Hypothalamus (tissue), 51 donors: ENCODE data around the gene P2RY6.
"Not testable (repeated sequence)": the region's sequence is repeated elsewhere in the genome, so short reads cannot be mapped to it uniquely, and the experiment has no call there.

Source experiments
- DNase-seq, 51 donors: peaks; one replicate each; lab custom pipeline; 2025; lab: John Stamatoyannopoulos, UW

The P2RY6 gene

DNA sequence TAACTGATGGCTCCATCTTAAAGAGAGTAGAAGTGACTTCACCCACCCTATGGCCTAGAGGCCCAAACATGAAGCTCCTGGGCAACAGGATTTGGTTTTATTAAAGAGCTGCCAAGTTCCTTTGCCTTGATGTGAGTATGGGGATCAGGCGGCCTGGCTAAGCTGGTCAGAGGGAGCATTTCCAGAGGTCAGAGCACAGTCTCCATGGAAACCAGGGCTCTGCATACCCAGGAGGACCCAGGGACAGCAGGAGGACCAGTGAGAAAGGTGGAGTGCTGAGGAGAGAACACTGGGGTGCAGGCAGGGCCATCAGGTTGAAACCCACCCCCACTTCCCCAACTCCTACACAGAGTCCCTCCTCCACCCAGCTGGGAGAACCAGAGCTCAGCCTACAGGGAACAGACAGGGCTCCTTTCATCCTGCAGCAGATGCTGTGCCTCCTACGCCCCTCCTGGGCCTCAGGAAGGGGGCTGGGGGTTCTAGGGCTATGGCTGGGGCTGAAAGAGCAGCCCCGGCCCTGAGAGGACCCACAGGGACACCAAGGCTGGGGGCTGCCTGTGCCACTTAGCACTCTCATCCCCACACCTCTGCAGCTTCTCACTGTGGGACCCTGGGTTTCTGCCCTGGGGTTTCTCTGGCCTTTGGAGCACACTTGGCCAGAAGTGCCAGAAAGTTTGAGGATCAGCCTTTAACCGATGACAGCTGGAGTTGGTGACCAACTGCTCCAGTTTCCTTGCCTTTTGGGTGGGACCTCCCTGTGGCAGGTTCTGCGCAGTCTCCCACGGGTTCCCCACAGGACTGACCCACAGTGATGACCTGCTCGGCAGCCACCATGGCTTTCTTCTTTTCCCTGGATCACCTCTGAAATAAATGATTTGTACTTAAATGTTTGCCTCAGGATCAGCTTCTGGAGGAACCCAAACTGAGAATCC lies 13.8 kb upstream of the P2RY6 start:
- no peak for DNase-seq

- DNase-seq = no peak
Observed at GRCh38 chr11:73259406-73260126, 12.6 kb upstream of the P2RY6 start.

DNA sequence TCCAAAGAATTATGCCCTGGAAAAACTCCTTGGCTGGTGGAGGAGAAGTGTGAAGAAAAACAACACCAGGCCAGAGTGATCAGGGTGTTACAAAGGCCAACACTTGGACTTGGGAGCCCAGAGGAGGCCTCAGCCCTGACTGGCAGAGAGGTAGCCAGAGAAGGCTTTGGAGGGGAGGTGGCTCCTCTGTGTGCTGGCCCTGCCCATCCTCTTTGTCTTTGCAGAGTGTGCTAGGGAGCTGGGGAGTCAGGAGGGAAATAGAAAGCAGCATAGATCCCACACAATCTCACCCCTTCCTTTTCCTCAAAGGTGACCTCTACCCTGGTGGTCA lies 12.0 kb upstream of the P2RY6 start:
- DNase-seq = no peak

- no peak for DNase-seq
Observed at GRCh38 chr11:73262851-73263495, 9.2 kb upstream of the P2RY6 start.

DNA sequence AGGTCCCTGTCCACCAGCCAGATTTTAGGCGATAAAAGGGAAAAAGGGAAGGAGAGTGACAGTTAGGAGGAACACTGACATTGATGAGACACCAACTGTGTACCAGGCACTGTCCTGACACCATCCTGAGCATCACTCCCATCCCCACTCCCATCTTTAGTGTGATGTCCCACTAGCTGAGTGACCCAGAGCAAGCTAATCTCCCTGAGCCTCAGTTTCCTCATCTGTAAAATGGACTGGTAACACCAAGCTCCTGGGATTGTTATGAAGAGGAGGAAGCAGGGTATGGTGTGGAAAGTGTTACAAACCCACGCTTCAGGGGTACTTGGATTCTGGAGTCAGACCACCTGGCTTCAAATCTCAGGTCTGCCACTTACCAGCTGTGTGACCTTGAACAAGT lies 8.5 kb upstream of the P2RY6 start:
- no peak for DNase-seq

- no peak for DNase-seq
Observed at GRCh38 chr11:73265278-73265810, 6.8 kb upstream of the P2RY6 start.

DNA sequence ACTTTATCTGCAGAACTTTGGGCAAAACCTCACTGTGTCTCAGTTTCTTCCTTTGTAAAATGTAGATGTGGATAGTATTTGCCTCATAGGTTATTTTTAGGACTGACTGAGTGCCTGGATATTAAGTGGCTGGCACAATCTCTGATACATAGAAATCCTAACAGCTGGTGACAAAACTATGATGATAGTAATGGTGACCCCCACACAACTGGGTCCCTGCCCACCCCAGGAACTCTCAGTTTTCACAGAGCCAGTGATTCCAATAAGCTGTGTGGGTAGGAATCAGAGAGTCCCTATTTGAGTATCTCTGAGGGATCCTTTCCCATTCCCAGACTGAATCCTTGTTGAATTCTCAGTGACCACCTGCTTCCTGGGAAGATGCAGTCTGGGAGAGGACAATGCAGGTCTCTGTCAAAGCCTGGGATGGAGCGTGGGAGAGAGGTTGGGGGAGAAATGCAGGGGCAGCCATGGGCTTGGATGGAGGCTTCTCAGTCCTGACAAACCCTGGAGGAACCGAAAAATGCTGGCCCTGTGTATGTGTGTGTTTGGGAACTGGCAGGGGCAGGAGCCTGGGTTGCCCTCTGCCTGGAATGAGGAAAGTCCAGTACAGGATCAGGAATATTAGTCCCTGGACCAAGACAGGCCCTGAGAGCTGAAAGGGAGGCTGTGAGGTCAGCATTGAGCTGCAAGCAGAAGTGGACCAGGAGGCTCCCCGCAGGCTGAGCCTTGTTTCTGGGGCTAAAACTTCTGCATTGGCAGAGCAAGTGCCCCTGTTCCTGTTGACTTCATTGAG lies 6.1 kb upstream of the P2RY6 start:
- DNase-seq = no peak

DNA sequence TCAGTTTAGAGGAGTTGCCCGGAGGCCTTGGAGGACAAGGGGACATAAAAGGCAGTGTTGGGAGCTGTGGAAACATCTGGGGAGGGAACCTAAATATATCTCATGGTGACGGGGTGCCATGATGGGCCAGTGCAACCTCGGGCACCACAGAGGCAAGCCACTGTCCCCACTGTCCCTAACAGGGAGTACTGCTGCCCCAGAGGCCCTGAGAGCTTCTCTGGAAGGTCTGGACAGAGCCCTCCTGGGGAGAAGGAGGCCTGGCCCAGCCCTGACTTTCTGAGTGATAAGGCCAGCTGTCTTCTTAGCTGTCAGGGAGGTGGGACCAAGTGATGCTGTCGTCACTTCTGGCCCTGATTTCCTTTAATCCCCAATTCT lies 5.5 kb upstream of the P2RY6 start:
- no peak for DNase-seq

DNA sequence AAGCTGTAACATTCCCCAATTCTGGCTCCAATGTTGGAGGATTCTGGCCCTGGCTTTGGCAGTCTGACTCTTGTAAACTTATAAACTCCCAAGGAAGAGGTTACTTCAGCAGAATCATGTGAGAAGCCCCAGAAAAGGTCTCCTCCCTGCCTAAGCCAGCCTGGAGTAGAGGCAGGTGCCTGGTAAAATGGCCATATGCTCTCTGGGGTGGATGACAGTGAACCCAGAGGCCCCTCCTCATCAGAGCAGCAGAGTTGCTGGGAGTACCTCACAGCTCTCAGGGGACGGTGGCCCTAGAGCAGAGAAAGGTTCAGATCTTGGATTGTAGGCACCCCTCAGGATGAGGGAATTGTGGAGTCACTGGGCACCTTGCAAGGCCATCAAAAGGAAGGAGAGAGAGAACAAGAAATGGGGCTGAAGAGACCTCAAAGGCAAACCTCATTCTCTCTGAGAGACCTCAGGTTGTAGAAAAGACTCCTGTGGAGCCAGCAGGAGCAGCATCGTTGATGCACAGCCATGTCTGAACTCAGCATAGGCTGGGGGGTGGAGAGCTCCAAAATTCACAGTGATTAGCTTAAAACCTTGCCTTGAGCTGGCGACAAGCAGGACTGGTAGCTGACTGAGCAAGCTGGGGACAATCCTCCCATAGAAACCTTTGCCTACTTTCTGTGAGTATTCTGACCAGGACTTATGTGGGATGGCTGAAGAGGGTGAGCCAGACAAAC lies 4.9 kb upstream of the P2RY6 start:
- no peak for DNase-seq

DNA sequence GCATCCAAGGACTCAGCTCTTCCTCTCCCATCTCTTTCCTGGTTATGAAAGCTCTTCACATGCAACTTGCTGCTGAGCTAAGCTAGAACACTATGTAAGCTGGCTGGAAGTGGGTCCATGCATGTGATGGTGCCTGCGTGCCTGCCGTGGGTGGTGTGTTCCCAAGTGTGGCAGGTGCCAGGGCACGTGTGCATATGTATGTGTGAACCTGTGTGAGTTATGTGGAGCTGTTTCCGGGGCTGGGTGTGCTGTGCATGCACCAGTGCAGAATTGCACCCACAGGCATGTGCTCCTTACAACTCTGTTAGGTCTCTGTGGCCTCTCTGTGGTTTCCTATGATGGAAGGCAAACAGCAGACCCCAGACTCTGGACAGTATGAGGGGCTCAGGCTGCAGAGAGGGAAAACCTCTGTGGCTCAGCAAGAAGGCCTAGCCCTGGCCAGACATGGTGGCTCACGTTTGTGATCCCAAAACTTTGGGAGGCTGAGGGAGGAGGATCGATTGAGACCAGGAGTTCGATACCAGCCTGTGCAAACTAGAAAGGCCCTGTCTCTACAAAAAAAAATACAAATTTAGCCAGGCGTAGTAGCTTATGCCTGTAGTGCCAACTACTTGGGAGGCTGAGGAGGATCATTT lies 4.1 kb upstream of the P2RY6 start:
- DNase-seq = no peak

- no peak for DNase-seq
Observed at GRCh38 chr11:73268671-73269271, 3.4 kb upstream of the P2RY6 start.

- no peak for DNase-seq
Observed at GRCh38 chr11:73269459-73270015, 2.6 kb upstream of the P2RY6 start.

- DNase-seq = no peak
Observed at GRCh38 chr11:73270016-73270854, 1.9 kb upstream of the P2RY6 start.

GRCh38 chr11:73270855-73271477 lies 1.2 kb upstream of the P2RY6 start:
- DNase-seq = no peak

- not testable (repeated sequence) for DNase-seq
Observed at GRCh38 chr11:73271478-73271865, 666 bp upstream of the P2RY6 start.

DNA sequence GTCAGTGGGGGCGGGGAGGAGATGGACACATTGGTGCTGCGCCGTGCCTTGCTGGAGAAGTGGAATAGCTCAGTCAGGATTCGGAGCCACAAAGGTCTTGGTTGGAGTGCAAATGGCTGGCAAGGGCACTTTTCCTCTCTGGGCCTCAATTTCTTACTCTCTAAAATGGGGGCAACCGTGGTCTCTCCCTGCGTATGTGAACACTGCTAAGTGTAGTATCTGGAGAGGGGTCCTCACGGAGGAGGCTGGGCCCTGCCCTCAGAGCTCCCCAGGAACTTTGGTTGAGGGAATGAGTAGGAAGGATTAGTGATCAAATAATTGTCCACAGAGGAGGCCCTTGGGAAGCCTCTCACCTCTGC lies 521 bp downstream of the P2RY6 start:
- no peak for DNase-seq

- DNase-seq = no peak
Observed at GRCh38 chr11:73273222-73273895, 1.2 kb downstream of the P2RY6 start.
